Body of pancreas (tissue), 4 donors: ENCODE data around the gene HOXB3.

ENCODE experiments used
- POLR2A ChIP-seq, 3 donors: fragments of 450-650 bp; IDR thresholded peaks; one replicate each; pipeline ENCODE4 v1.6.1; 2016; ENCODE audit warnings: antibody characterized with exemption in 3 of 3, mild to moderate bottlenecking in 2 of 3
- TF ChIP-seq, protein P1 (sequence below), 7 experiments: fragments of 450-650 bp in 4 of 7; fragments of 200-600 bp in 3 of 7; sonication (generic) in 3 of 7; IDR thresholded peaks; one replicate each; pipeline ENCODE4 v1.5.1; 2016 to 2019; ENCODE audit warnings: antibody characterized with exemption in 7 of 7

DNA sequence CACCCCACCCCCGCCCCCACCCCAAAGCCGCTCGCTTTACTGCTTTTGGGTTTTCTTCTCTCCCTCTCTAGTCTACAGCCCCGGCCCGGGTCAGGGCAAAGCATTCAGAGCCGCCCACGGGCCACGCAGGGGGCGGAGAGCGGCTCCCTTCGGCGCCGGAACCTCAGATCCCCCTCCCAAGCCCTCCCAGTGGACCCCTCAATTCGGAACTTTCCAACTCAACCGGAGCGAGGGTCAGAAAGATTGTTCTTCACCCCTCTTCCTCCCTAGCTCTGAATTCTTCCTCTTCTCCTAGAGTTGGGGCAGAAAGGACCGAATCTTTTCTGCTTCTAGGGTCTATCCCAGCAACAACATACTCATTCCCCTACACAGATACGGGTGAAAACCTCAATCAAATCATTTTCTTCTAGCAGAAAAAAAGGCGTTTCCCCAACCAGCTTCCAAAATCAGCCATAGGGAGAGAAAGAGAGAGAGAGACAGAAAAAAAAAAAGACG is 46.1 kb downstream of the HOXB3 start:
- TF ChIP-seq, protein P1, sequence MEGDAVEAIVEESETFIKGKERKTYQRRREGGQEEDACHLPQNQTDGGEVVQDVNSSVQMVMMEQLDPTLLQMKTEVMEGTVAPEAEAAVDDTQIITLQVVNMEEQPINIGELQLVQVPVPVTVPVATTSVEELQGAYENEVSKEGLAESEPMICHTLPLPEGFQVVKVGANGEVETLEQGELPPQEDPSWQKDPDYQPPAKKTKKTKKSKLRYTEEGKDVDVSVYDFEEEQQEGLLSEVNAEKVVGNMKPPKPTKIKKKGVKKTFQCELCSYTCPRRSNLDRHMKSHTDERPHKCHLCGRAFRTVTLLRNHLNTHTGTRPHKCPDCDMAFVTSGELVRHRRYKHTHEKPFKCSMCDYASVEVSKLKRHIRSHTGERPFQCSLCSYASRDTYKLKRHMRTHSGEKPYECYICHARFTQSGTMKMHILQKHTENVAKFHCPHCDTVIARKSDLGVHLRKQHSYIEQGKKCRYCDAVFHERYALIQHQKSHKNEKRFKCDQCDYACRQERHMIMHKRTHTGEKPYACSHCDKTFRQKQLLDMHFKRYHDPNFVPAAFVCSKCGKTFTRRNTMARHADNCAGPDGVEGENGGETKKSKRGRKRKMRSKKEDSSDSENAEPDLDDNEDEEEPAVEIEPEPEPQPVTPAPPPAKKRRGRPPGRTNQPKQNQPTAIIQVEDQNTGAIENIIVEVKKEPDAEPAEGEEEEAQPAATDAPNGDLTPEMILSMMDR (IDR thresholded peaks at IDR 0.05) = no peak
- no peak for TF ChIP-seq POLR2A (IDR thresholded peaks at IDR 0.05)
